Peyer's patch (tissue), 4 donors: ENCODE measurements around the gene HHAT. TPM values are rescaled to one million over a fixed set of nuclear protein-coding genes. Genes with fewer than 3 reads are reported as not detected.

Experiments
- DNase-seq, 3 donors: peaks; one replicate each; pipeline ENCODE4 v3.0.0-alpha.2; 2017 to 2019
- H3K27ac ChIP-seq, 4 donors: fragments of 200-600 bp; sonication (generic); one replicate each; pipeline ENCODE4 v1.5.1; 2016 to 2019
- H3K27me3 ChIP-seq, 2 donors: fragments of 200-600 bp; sonication (generic); one replicate each; pipeline ENCODE4 v1.5.1; 2019
- H3K36me3 ChIP-seq, 3 donors: fragments of 200-600 bp; sonication (generic); one replicate each; pipeline ENCODE4 v1.5.1; 2016 to 2019
- H3K4me1 ChIP-seq, 4 donors: fragments of 200-600 bp; sonication (generic); one replicate each; pipeline ENCODE4 v1.5.1; 2016 to 2019
- H3K4me3 ChIP-seq, 4 donors: fragments of 200-600 bp; sonication (generic); 1 replicate in 3 of 4; 2 replicates in 1 of 4; pipeline ENCODE4 v1.5.1; 2016 to 2019; ENCODE audit warnings: mild to moderate bottlenecking in 1 of 4
- H3K9me3 ChIP-seq, 4 donors: fragments of 200-600 bp; sonication (generic); one replicate each; pipeline ENCODE4 v1.5.1; 2016 to 2019; ENCODE audit warnings: mild to moderate bottlenecking in 1 of 4
- CTCF ChIP-seq, 6 experiments: fragments of 450-650 bp in 4 of 6; fragments of 200-600 bp in 2 of 6; sonication (generic) in 1 of 6; IDR thresholded peaks; one replicate each; pipeline ENCODE4 v1.5.1; 2017 to 2019; ENCODE audit warnings: antibody characterized with exemption in 6 of 6, mild to moderate bottlenecking in 3 of 6, moderate library complexity in 1 of 6
- POLR2A ChIP-seq, 2 donors: fragments of 450-650 bp; IDR thresholded peaks; one replicate each; pipeline ENCODE4 v1.5.1; 2017; ENCODE audit warnings: antibody characterized with exemption in 2 of 2, mild to moderate bottlenecking in 2 of 2, moderate library complexity in 2 of 2
- total RNA-seq, 4 donors: library from RNA; depleted of rRNA; stranded (reverse); fragments of >200 nt; gene quantifications; one replicate each; pipeline ENCODE4 v1.1.0, GENCODE V29; 2016

HHAT gene
- total RNA-seq, 4 donors from 2014 or later = 2.3 to 16.9 (median 7.3) TPM

- TF ChIP-seq CTCF (IDR thresholded peaks at IDR 0.05) = no peak
- no peak for TF ChIP-seq POLR2A (IDR thresholded peaks at IDR 0.05)
- H3K36me3 ChIP-seq = no peaks in the 10 kb centered on the region
- no peak for DNase-seq
- H3K27ac ChIP-seq = no peak overlapping the region
- no peaks in the 10 kb centered on the region for H3K27me3 ChIP-seq
- no peaks in the 10 kb centered on the region for H3K9me3 ChIP-seq
- H3K4me1 ChIP-seq = no peaks in the 10 kb centered on the region
- H3K4me3 ChIP-seq = no peak overlapping the region
These were observed 178.0 kb downstream of the HHAT start for GRCh38 chr1:210506689-210507088.

DNA sequence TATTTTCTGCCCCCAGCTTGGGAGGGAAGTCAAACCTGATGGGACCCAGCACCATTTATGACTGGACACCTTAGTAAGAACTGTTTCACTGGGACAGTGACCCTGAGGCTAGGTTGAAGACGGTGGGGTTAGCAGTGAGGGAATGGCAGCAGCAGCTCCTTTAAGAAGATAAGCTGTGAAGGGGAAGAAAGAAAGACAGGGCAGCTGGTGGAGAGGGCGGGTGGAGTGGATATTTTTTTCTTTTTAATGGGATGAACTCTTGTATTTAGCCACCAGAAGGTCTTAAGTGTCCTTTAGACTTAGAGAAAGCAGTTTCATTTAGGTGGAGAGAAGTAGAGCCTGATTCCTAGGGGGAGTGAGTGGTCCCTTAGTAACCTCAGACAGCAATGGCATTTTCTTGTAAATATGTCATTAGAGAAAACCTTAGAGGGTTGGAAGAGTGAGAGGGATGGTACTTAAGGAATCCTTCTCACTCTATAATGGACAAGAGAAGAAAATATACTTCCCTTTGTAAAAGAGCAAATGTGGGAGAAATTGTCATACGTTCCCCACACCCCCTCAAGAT, 187.5 kb downstream of the HHAT start:
- Histone ChIP-seq H3K27ac (no peak overlapping the region), H3K9me3 (no peaks in the 10 kb centered on the region), H3K36me3 (no peaks in the 10 kb centered on the region), H3K4me3 (no peak overlapping the region), H3K4me1 (no peaks in the 10 kb centered on the region), H3K27me3 (no peaks in the 10 kb centered on the region)
- DNase-seq = no peak
- TF ChIP-seq POLR2A (IDR thresholded peaks at IDR 0.05) (no peak), CTCF (IDR thresholded peaks at IDR 0.05) (no peak)

DNA sequence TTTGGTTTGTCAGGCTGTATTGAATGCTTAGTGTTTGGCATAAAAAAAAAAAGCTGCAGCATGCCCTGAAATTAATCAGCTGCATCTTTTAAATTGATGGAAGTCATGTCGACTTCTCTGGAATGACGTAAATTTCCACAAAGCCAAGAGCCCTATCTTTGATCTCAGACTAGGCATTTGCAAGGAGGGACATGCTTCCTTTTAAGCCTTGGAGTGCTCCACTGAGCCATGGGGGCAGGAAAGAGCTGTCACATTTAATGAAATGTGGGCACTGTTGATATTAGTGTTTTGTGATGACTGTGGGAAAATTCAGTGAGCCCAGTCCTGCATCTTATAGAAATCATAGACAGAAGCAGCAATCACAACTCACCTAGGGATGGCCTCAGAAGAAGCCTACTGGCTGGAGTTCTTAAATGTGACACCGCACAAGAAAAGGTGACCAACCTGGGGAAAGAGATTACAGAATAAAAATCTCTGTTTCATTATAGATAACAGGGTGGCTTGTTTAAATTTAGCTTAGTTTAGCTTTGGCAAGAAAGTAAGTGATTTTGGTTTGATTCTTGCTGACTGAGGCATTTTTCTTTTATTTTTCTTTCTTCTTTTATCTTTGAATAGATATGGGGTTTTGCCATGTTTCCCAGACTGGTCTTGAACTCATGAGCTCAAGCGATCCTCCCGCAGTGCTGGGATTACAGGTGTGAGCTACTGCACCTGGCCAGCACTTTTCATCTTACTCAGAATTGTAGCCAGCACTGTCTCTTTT, 188.2 kb downstream of the HHAT start:
- no peaks in the 10 kb centered on the region for H3K4me1 ChIP-seq
- H3K27ac ChIP-seq = no peak overlapping the region
- no peak for DNase-seq
- no peaks in the 10 kb centered on the region for H3K27me3 ChIP-seq
- TF ChIP-seq POLR2A (IDR thresholded peaks at IDR 0.05) (no peak), CTCF (IDR thresholded peaks at IDR 0.05) (no peak)
- no peaks in the 10 kb centered on the region for H3K36me3 ChIP-seq
- no peak overlapping the region for H3K4me3 ChIP-seq
- H3K9me3 ChIP-seq = no peaks in the 10 kb centered on the region

DNA sequence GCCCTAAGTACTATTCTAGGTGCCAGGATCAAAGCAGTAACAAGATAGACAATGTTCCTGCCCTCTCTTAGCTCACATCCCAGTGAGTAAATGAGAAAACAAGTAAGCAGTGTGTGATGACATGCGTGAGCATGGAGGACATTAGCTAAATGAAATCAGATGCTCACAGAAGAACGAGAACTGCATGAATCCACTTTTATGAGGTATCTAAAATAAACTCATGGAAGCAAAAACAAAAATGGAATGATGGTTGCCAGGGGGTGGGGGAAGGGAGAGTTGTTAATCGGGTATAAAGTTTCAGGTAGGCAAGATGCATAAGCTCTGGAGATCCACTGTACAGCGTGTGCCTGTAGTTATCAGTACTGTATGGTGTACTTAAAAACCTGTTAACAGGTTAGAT, 195.1 kb downstream of the HHAT start:
- Histone ChIP-seq H3K9me3 (no peaks in the 10 kb centered on the region), H3K27ac (no peak overlapping the region), H3K36me3 (no peaks in the 10 kb centered on the region), H3K4me1 (no peaks in the 10 kb centered on the region), H3K4me3 (no peak overlapping the region), H3K27me3 (no peaks in the 10 kb centered on the region)
- TF ChIP-seq POLR2A (IDR thresholded peaks at IDR 0.05) (no peak), CTCF (IDR thresholded peaks at IDR 0.05) (no peak)
- no peak for DNase-seq

DNA sequence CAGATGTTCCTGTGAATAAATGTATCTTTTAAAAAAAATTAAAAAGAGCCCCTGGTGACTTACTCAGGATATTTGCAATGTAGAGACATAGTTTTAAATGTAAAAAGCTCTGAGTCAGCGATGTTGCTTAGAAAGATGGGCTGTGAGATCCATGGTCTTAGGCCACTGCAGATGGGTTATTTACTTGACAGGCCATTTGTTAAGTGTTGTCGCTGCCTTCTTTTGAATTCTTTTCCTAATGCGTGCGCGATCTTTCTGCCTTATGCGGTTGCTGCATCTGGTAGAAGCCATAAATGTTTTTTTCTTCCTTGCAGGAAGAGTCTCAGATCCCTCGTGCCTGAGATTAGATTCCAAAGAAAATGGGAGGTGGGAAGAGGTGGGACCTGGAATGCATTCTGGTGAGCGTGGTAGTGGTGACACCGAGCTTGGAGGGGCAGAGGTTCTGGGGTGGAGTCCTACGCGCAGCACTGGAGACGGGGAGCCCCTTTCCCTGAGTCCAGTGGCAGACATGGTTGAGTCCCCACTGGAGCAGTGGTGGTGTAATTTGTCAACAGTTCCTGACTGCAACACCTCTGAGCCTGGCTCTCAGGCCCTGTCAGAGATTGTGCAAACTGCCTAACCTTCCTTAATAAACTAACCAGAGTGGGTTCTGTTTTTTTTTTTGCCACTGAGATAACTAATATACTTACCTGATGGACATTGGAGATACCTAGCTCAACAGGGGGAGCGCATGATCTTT, 197.2 kb downstream of the HHAT start:
- H3K27ac ChIP-seq = no peak overlapping the region

More for the DNA sequence above, 197.2 kb downstream of the HHAT start:
- H3K9me3 ChIP-seq = no peaks in the 10 kb centered on the region
- no peaks in the 10 kb centered on the region for H3K36me3 ChIP-seq
- H3K4me1 ChIP-seq = no peaks in the 10 kb centered on the region
- no peak for TF ChIP-seq POLR2A (IDR thresholded peaks at IDR 0.05)
- no peak for TF ChIP-seq CTCF (IDR thresholded peaks at IDR 0.05)
- H3K4me3 ChIP-seq = no peak overlapping the region
- no peaks in the 10 kb centered on the region for H3K27me3 ChIP-seq
- DNase-seq = no peak
